ENCODE measurements around the gene VAT1.

VAT1 gene

GRCh38 chr17:42971589-42971988 lies 50.6 kb downstream of the VAT1 start:
- no peak for DNase-seq

DNA sequence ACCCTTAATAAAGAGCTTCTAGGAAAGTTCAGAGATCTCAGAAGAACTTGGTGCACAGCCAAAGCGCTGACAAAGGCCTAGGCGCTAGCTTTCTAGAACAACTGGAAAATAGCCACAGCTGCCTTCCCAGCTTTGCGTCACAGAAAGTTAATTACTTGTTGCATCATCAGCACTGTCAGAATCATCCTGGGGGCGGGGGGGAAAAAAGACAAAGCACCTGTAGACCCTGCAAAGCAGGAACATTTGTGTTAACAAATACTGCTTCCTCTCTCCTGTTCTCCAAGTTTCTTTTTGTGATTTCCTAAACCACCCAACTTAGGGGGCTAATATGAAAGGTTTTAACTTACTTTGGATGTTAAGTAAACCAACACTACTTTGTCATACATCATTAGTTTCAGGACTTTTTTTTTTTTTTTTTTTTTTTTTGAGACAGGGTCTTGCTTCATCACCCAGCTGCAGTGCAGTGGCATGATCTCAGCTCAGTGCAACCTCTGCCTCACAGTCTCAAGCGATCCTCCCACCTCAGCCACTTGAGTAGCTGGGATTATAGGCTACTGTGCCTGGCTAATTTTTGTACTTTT lies 53.1 kb downstream of the VAT1 start:
- no peak for DNase-seq

DNA sequence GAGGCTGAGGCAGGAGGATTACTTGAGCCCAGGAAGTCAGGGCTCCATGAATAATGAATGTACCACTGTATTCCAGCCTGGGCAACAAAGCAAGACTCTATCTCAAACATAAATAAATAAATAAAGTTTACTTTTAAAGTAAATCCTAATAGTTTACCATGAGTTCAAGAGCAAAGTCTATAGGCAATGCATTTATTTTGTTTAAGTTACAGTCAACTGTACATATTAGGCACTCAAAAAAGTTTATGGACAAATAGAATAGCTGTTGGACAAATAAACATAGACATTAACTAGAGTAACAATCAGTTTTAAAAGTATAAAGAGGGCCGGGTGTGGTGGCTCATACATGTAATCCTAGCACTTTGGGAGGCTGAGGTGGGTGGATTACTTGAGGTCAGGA lies 54.3 kb downstream of the VAT1 start:
- no peak for DNase-seq
